Gastroesophageal sphincter (tissue), 4 donors: ENCODE data around the gene RAB3IL1. TPM values are rescaled to one million over a fixed set of nuclear protein-coding genes. Genes with fewer than 3 reads are reported as not detected.

ENCODE experiments used
- ATAC-seq: fragments of 150-250 bp; one replicate; pipeline ENCODE4 v1.9.1; 2016; ENCODE audit warnings: mild to moderate bottlenecking, moderate library complexity
- H3K27ac ChIP-seq, 4 donors: fragments of 200-600 bp; sonication (generic) in 3 of 4; 1 replicate in 3 of 4; 2 replicates in 1 of 4; pipeline ENCODE4 v1.5.1; 2016 to 2019
- H3K27me3 ChIP-seq: fragments of 200-600 bp; sonication (generic); one replicate; pipeline ENCODE4 v1.5.1; 2019
- H3K36me3 ChIP-seq, 2 donors: fragments of 200-600 bp; sonication (generic); one replicate each; pipeline ENCODE4 v1.5.1; 2019; ENCODE audit warnings: control low read depth in 1 of 2
- H3K4me1 ChIP-seq, 3 donors: fragments of 200-600 bp; sonication (generic); 1 replicate in 2 of 3; 2 replicates in 1 of 3; pipeline ENCODE4 v1.5.1; 2016 to 2019; ENCODE audit warnings: control low read depth in 2 of 3
- H3K4me3 ChIP-seq, 2 donors: fragments of 200-600 bp; sonication (generic); one replicate each; pipeline ENCODE4 v1.5.1; 2019; ENCODE audit warnings: mild to moderate bottlenecking in 1 of 2, moderate library complexity in 1 of 2
- H3K9me3 ChIP-seq, 3 donors: fragments of 200-600 bp; sonication (generic); one replicate each; pipeline ENCODE4 v1.5.1; 2017 to 2019; ENCODE audit warnings: control low read depth in 2 of 3
- CTCF ChIP-seq, 4 experiments: fragments of 200-600 bp in 2 of 4; fragments of 450-650 bp in 2 of 4; sonication (generic) in 1 of 4; IDR thresholded peaks; one replicate each; pipeline ENCODE4 v1.5.1; 2017 to 2019; ENCODE audit warnings: antibody characterized with exemption in 4 of 4, mild to moderate bottlenecking in 2 of 4, moderate library complexity in 2 of 4
- EP300 ChIP-seq: sonication (generic); formaldehyde crosslinking; IDR thresholded peaks from one replicate; pipeline ENCODE4 v1.6.1; 2017; ENCODE audit warnings: antibody characterized with exemption, mild to moderate bottlenecking
- POLR2A ChIP-seq, 2 donors: fragments of 450-650 bp; IDR thresholded peaks; one replicate each; pipeline ENCODE4 v1.6.1; 2017; ENCODE audit warnings: antibody characterized with exemption in 2 of 2, mild to moderate bottlenecking in 2 of 2, moderate library complexity in 1 of 2
- POLR2AphosphoS5 ChIP-seq: sonication (generic); formaldehyde crosslinking; IDR thresholded peaks from one replicate; pipeline ENCODE4 v1.6.1; 2017; ENCODE audit warnings: antibody characterized with exemption
- WGBS, 2 donors: methylation state at CpG; one replicate each; pipeline ENCODE4 v1.1.5; 2018; ENCODE audit warnings: low coverage in 1 of 2; 5-methylcytosine and 5-hydroxymethylcytosine counted together
- total RNA-seq, 4 donors: library from RNA; depleted of rRNA; stranded (reverse); fragments of >200 nt; gene quantifications; one replicate each; pipeline ENCODE4 v1.1.0, GENCODE V29; 2016

The RAB3IL1 gene
- total RNA-seq, 4 donors from 2014 or later, result 11.5 to 22.1 (median 14.7) TPM

- WGBS, 2 donors, result 87% methylated on average over 3 of the region's 14 CpGs; no CpG with 5 or more reads in 1 of the 2 donors
- no peak overlapping the region for H3K4me3 ChIP-seq
- H3K27ac ChIP-seq, result no peak overlapping the region
- no peaks in the 10 kb centered on the region for H3K9me3 ChIP-seq
- no peak for TF ChIP-seq POLR2A (IDR thresholded peaks at IDR 0.05)
- no peak for TF ChIP-seq EP300
- TF ChIP-seq POLR2AphosphoS5, result no peak
- TF ChIP-seq CTCF (IDR thresholded peaks at IDR 0.05), result no peak
- H3K4me1 ChIP-seq, result peaks cover 0 to 10% (median 3%) of the 10 kb centered on the region in 3 donors
- ATAC-seq, result no peak
- peaks cover 0 to 72% of the 10 kb centered on the region in 2 donors for H3K36me3 ChIP-seq
- H3K27me3 ChIP-seq, result no peaks in the 10 kb centered on the region
These were observed 41.7 kb downstream of the RAB3IL1 start for GRCh38 chr11:61875698-61876097.

GRCh38 chr11:61874853-61875252, 42.5 kb downstream of the RAB3IL1 start:
- no peak overlapping the region for H3K27ac ChIP-seq
- WGBS, 2 donors, result 83% methylated on average over 1 of the region's 3 CpGs; no CpG with 5 or more reads in 1 of the 2 donors

GRCh38 chr11:61874377-61874809, 43.0 kb downstream of the RAB3IL1 start:
- Histone ChIP-seq H3K9me3 (no peaks in the 10 kb centered on the region), H3K4me1 (peaks cover 0 to 19% (median 3%) of the 10 kb centered on the region in 3 donors), H3K27ac (no peak overlapping the region), H3K36me3 (peaks cover 0 to 66% of the 10 kb centered on the region in 2 donors), H3K27me3 (no peaks in the 10 kb centered on the region), H3K4me3 (no peak overlapping the region)
- ATAC-seq, result no peak
- WGBS, 2 donors, result 75 to 83% methylated on average over 4 to 6 of the region's 12 CpGs
- TF ChIP-seq EP300, result no peak
- no peak for TF ChIP-seq POLR2A (IDR thresholded peaks at IDR 0.05)
- TF ChIP-seq POLR2AphosphoS5, result no peak
- TF ChIP-seq CTCF (IDR thresholded peaks at IDR 0.05), result no peak

More at GRCh38 chr11:61874853-61875252, 42.5 kb downstream of the RAB3IL1 start:
- no peak overlapping the region for H3K4me3 ChIP-seq
- TF ChIP-seq EP300 (no peak), POLR2AphosphoS5 (no peak), POLR2A (IDR thresholded peaks at IDR 0.05) (no peak), CTCF (IDR thresholded peaks at IDR 0.05) (no peak)
- H3K4me1 ChIP-seq, result peaks cover 0 to 19% (median 3%) of the 10 kb centered on the region in 3 donors
- H3K9me3 ChIP-seq, result no peaks in the 10 kb centered on the region
- H3K36me3 ChIP-seq, result peaks cover 0 to 70% of the 10 kb centered on the region in 2 donors
- ATAC-seq, result no peak
- H3K27me3 ChIP-seq, result no peaks in the 10 kb centered on the region

DNA sequence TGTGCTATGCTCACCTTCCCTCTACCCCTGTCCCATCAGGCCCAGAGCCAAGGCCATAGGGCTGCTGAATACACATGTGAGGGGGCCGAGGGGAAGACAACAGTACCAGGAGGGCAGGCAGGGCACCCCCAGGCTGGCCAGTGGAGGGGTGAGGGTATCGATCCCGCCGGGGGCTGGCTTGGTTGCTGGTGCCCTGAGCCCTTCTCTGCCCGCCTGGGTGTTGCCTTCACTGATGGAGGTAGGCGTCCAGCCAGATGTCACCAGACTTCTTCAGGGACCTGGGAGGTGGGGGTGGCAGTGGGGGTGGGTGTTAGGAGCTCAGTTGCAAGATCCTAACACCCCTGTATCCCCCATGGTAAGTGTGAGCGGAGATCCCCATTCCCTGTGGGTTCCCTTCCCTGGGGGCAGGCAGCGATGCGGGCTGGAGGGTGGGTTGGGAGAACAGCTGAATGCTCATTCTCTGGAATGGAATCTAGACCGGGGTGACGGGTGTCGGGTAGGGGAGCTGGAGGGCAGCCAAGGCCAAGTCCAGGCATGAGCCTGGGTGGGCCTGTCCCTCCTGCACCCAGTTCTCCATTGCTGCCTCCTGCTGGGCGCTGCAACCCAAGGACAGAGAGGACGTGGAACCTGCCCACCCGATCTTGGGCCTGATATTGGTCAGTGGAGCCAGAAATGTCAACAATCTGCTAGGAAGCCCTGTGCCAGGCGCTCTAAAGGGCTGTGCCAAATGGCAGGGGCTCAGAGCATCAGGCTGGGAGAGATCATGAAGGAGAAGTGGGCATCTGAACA, 43.6 kb downstream of the RAB3IL1 start:
- Histone ChIP-seq H3K27me3 (no peaks in the 10 kb centered on the region), H3K36me3 (peaks cover 0 to 60% of the 10 kb centered on the region in 2 donors), H3K9me3 (no peaks in the 10 kb centered on the region), H3K4me1 (peaks cover 0 to 19% (median 3%) of the 10 kb centered on the region in 3 donors), H3K27ac (no peak overlapping the region), H3K4me3 (no peak overlapping the region)
- 80 to 92% methylated on average over 1 to 4 of the region's 16 CpGs for WGBS, 2 donors
- ATAC-seq, result no peak
- TF ChIP-seq EP300 (no peak), CTCF (IDR thresholded peaks at IDR 0.05) (no peak), POLR2A (IDR thresholded peaks at IDR 0.05) (no peak), POLR2AphosphoS5 (no peak)
